GM21390 (cell line): ENCODE measurements around the gene TFR2.

ENCODE experiments used
- ATAC-seq: cut with Tn5 transposase; IDR thresholded peaks from one replicate; pipeline ENCODE4 v1.9.1; 2021; ENCODE audit not compliant: unreplicated experiment

TFR2 gene

DNA sequence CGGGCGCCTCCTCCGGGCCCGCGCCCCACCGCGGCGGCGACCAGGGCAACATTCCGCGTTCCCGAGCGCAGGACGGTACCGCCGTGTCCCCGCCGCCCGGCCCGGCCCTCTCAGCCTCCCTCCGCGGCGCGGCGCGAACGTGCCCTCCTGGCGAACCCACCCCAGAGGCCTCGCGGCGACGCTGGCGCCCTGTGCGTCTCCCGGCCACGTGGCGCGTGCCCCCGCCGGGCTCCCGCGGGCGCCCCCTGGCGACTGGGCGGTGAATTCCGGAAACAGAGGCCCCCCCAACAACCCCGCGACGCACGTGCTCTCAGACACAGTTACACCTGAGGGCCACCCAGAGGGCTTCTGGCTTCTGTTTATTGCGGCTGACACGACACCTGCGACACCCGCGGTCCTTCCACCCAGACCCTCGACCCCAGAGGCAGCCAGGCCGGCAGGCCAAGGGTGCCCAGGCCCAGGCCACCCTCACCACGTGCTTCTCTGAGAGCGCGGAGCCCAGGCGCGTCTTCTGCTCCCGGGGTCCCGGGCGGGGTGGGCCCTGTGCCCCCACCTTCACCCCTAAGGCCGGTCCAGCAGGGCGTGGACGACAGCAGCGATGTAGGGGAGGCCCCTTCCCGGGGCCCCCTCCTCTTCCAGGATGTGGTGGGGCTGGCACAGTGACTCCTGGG is 67.5 kb downstream of the TFR2 start, which contains the start of gene SAP25:
Gene SAP25 (minus strand): TSS at position 210 of the 671 bp plus-strand sequence. CDS start 158 bp downstream, at position 52.
- ATAC-seq = no peak

- no peak for ATAC-seq
Measured at GRCh38 chr7:100572949-100573675, 68.2 kb downstream of the TFR2 start.

- ATAC-seq = no peak
Measured at GRCh38 chr7:100572281-100572948, 68.9 kb downstream of the TFR2 start.

GRCh38 chr7:100571829-100572116 is 69.6 kb downstream of the TFR2 start:
- ATAC-seq = no peak

DNA sequence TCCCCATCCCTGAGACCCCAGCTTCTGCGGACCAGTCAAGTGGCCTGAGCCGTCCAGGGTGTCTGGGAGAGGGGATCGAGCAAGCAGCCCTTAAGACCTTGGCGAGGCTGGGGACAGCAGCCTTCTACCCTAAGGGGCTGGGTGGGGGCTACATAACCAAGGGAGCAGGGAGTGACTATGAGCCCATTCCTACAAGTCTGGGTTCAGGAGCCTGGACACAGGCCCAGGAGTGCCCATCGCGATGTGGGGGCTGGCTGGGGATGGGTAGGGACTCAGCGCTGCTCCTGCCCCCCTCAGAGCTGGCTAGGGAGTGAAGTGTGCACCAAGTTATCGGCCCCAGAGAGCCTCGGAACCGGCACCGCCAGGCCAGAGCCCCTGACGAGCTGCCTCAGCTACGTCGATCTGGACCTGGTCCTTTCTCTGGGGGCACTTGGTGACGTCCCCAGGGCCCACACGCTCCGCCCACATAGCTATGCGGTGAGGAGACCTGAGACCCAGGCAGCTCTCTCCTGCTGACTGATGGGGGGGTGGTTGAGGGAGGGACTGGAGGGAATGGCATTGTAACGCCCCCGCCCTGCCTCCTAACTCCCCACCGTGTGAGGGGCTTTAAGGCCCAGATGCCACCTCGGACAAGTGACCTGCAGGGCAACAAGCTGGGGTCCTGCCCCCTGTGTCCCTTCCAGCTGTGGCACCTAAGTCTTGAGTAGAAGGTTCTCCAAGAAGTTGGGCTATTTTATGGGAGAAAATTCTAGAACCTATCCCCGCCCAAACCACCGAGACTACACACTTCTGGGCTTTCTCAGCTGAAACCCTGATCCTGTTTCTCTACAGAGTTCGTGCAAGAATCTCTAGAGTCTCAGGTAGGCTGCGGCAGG is 70.2 kb downstream of the TFR2 start:
- no peak for ATAC-seq
